GM18505 (cell line): ENCODE data around the gene LMNA.
"Not testable (repeated sequence)": the region's sequence is repeated elsewhere in the genome, so short reads cannot be mapped to it uniquely, and the experiment has no call there.

Experiments
- ATAC-seq: cut with Tn5 transposase; IDR thresholded peaks from one replicate; pipeline ENCODE4 v1.9.1; 2021; ENCODE audit not compliant: unreplicated experiment
- POLR2A ChIP-seq: IDR thresholded peaks from 4 replicates; pipeline ENCODE4 v1.6.1; 2011; ENCODE audit warnings: borderline replicate concordance; ENCODE audit not compliant: insufficient read depth, insufficient read length; ENCODE audit errors: extremely low read depth

Gene LMNA

DNA sequence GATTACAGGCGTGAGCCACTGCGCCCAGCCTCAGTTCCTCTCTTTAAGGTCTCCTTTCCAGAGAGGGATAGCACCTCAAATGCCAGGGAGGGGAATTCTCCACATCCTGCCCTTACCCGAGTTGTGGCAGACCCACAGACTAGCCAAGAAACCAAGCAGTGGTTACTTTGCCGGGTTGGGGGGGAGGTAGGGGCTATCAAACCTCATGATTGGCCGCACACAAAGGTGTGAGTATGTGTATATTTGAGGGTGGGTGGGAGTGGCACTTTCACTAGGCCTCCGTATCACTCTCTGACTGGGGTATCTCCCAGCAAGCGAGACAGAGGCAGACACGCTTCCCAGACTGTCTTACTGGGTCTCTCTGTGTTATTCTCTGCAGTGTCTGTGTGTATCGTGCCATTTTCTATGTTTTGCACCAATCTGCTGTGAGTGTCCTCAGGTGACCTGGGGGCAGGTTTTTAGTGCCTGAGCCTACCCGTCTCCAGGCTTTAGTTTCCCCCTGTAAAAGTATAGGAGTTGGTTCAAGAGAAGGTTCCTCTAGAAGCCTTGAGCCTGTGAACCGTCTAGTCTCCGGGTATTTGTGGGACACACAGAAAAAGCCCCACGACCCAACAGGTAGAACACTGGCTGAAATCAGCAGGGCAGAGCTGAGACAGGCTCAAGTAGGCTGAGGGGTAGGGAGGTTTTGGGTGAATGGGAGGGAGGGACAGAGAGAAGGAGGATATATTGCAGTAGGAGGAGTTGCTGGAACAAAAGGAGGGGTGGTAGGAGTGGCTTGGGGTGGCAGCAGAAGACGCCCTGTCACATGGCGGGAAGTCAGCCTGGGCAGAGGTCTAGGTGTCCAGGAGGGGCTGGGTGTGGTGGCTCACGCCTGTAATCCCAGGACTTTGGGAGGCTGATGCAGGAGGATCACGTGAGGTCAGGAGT is 10.3 kb downstream of the LMNA start:
- TF ChIP-seq POLR2A, result no peak
- ATAC-seq, result no peak

DNA sequence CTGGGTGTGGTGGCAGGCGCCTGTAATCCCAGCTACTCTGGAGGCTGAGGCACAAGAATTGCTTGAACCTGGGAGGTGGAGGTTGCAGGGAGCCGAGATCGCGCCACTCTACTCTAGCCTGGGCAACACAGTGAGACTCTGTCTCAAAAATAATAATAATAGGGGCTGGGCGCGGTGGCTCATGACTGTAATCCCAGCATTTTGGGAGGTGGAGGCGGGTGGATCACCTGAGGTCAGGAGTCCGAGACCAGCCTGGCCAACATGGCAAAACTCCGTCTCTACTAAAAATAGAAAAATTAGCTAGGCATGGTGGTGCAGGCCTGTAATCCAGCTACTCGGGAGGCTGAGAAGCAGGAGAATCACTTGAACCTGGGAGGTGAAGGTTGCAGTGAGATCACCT is 11.0 kb downstream of the LMNA start:
- not testable (repeated sequence) for ATAC-seq

DNA sequence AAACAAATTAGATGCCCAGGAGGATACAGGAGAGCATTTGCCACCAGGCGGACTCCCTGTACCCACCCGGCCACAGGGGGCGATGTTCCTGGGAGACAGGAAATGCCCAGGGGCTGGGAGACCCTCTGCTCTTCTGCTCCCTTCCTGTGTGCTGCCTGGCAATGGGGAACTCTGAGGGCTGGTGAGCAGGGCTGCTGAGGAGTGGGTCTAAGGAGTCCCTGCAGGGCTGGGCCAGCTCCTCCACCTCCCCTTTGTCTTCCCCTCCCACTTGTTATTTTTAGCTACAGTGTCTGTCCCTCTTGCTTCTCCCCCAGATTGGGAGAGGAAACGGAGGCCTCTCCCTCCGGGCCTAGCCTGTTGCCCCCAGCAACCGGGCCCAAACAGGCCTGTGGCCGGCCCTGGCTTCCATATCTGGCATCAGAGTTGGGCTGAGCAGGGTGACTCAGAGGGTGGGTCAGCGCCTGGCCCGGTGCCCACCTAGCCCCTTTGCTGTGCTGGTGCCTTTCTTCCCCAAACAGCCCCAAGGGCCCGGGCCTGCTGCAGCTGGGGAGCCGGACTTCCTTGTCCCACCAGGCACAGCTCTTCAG is 11.6 kb downstream of the LMNA start:
- TF ChIP-seq POLR2A, result no peak
- ATAC-seq, result peak; percentile 25

DNA sequence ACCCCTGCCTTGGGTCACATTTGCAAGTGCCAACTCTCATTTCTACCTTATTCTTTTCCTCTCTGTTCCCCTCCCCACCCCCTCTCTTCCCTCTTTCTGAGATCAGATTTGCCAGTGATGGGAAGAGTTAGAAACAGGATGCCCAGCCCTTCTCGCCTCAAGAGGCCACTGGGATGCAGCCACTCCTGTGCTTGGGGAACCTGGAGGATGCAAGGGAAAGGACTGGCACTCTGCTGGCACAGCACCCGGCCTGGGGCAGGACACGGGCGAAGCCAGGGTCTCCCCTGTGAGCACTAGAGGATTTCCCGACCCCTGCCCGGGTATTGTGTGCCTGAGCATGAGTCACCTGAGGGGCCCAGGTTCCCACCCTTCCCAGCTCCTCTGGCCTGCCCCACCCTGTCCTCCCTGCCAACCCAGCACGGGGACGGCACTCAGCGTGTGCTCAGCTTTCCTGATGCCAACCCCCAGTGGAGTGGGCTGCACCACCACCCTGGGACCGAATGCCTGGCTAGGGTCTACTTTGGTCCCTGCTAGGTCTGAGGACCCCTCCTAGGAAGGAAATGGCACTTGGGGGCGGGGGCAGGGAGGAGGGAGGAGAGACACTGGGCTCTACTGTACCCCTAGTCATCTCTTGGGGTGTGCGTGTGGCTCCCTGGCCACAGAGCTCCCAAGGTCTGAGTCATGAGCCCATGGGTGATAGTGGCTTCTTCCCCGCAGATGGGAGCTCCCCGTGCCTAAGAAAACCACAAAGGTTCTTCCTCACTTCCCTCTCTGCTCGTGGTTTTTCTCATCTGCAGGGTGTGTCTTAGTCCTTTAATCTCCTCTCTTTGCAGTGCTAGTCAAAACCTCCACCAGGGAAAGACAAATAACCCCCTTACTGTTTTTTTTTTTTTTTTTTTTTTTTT is 12.4 kb downstream of the LMNA start:
- no peak for TF ChIP-seq POLR2A
- peak; percentile 34 for ATAC-seq

DNA sequence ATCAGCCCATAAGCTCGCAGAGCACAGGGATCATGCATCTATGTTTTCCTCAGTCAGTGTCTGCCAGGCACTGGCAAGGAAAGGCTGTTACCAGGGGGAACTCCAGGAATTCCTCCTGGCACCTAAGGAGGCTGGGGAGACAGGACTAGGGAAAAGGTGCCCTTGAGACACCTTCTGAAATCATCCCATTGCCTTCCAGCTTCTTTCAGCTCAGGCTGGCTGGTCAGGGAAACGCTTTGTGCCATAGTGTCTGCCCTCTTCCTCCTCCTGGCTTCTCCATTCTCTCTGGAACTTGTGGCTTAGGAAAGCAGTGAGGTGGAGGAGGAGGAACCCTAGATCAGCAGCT is 13.8 kb downstream of the LMNA start:
- no peak for ATAC-seq
- TF ChIP-seq POLR2A, result no peak

DNA sequence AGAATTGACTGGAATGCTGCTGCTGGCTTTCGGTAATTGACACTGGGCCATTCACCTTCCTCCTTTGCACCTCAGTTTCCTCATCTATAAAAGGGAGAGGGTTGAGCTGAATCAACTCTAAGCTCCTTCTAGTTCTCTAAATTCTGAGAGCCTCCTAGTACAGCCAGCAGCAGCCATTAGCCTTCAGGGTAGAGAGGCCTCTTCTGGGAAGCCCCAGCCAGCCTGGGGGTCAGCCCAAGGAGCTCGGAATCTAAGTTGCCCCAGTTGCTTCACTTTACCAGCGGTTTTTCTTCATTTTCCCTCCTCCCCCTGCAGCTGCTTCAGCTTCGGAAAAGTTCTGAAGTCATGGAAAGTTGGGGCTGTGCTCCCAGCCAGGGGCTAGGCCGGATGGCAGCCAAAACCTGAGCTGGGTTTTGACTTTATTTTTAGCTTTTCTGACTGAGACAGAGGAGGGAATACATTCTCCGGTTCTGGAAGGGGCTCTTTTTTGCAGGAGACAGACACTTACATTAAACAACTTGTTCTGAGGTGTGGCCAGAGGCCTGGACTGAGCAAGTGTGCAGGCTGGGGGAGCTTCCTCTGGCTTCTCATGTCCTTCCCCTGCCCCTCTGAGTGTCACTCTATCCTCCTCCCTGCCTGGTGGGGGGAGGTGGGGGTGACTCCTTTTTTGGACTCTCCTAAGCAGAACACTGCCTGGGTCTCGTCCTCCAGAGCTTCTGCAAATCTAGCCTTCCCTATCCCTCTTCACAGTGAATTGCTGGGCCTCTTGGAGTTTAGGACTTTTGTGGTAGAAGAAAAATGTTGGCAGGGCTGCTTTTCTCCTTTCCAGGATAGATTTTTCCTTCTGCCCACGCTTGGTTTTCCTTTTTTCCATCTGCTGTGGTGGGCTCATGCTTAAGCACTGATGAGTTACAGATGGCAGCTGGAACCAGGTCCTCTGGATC is 14.4 kb downstream of the LMNA start:
- TF ChIP-seq POLR2A, result no peak
- no peak for ATAC-seq

DNA sequence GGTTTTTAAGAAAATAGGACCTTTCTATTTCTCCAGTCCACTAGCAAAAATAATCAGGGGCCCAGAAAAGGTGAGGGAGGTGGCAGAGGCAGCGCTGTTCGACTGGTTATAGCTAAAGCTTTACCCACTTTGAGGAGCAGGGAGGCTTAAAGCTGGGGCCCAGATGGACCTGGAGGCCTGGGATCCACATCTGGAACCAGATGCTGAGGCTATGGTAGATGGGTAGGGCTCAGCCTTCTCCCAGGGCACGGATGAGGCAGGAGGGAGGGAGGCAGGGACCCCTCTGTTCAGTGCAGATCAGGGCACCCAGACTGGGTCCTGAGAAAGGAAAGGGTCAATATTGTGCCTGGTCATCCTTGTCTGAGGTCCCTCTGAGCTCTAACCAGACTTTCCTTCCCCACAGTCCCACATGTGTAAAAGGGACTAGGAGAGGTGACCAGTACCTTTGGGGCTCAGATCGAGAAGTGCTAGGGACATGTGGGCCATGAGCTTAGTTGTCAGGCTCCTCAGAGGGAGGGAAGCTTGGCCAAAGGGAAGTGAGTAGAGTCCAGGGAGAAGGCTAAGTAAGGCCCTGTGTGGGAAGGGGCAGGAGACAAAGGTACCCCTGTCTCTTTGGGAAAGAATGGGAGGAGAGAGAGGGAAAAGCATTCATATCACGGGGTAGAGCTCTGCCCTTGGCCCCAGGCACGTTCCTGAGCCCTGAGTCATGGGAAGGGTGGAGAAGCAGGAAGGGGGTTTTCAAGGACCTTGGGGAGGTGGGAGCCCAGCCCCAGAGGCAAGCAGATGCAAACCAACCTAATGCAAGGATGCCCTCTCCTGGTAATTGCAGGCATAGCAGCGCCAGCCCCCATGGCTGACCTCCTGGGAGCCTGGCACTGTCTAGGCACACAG is 15.4 kb downstream of the LMNA start:
- no peak for ATAC-seq

DNA sequence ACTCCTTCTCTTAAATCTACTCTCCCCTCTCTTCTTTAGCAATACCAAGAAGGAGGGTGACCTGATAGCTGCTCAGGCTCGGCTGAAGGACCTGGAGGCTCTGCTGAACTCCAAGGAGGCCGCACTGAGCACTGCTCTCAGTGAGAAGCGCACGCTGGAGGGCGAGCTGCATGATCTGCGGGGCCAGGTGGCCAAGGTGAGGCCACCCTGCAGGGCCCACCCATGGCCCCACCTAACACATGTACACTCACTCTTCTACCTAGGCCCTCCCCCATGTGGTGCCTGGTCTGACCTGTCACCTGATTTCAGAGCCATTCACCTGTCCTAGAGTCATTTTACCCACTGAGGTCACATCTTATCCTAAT is 16.0 kb downstream of the LMNA start:
- no peak for TF ChIP-seq POLR2A
- no peak for ATAC-seq

More for the DNA sequence above, 15.4 kb downstream of the LMNA start:
- no peak for TF ChIP-seq POLR2A

DNA sequence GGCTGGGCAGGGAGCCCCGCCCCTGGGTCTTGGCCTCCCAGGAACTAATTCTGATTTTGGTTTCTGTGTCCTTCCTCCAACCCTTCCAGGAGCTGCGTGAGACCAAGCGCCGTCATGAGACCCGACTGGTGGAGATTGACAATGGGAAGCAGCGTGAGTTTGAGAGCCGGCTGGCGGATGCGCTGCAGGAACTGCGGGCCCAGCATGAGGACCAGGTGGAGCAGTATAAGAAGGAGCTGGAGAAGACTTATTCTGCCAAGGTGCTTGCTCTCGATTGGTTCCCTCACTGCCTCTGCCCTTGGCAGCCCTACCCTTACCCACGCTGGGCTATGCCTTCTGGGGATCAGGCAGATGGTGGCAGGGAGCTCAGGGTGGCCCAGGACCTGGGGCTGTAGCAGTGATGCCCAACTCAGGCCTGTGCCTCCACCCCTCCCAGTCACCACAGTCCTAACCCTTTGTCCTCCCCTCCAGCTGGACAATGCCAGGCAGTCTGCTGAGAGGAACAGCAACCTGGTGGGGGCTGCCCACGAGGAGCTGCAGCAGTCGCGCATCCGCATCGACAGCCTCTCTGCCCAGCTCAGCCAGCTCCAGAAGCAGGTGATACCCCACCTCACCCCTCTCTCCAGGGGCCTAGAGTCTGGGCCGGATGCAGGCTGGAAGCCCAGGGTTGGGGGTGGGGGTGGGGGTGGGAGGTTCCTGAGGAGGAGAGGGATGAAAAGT is 20.4 kb downstream of the LMNA start:
- ATAC-seq, result no peak
- TF ChIP-seq POLR2A, result no peak

DNA sequence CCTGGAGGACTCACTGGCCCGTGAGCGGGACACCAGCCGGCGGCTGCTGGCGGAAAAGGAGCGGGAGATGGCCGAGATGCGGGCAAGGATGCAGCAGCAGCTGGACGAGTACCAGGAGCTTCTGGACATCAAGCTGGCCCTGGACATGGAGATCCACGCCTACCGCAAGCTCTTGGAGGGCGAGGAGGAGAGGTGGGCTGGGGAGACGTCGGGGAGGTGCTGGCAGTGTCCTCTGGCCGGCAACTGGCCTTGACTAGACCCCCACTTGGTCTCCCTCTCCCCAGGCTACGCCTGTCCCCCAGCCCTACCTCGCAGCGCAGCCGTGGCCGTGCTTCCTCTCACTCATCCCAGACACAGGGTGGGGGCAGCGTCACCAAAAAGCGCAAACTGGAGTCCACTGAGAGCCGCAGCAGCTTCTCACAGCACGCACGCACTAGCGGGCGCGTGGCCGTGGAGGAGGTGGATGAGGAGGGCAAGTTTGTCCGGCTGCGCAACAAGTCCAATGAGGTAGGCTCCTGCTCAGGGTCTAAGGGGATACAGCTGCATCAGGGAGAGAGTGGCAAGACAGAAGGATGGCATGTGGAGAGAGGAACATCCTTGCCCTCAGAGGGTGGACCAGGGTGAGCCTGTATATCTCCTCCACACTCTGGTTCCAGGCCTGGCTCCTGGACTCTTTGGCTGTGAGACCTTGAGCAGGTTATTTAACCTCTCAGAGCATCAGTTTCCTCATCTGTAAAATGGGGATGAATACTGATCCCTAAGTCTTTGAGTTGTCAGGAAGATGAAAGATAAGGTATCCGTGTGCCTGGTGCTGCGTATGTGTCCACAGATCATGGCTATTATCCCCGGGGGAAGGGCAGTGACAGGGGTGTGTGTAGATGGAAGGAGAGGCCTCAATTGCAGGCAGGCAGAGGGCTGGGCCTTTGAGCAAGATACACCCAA is 21.7 kb downstream of the LMNA start:
- no peak for ATAC-seq
- TF ChIP-seq POLR2A, result no peak

DNA sequence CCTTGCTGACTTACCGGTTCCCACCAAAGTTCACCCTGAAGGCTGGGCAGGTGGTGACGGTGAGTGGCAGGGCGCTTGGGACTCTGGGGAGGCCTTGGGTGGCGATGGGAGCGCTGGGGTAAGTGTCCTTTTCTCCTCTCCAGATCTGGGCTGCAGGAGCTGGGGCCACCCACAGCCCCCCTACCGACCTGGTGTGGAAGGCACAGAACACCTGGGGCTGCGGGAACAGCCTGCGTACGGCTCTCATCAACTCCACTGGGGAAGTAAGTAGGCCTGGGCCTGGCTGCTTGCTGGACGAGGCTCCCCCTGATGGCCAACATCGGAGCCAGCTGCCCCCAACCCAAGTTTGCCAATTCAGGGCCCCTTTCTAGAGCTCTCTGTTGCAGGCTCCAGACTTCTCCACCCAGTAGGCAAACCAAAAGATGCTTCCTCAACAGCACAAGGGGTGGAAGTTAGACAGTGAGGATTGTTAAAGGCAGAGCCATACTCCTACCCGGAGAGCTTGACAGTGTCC is 22.5 kb downstream of the LMNA start:
- ATAC-seq, result no peak
- no peak for TF ChIP-seq POLR2A
